Mononuclear cell (primary cell): ENCODE results near the gene GDF11. TPM values are rescaled to one million over a fixed set of nuclear protein-coding genes. Genes with fewer than 3 reads are reported as not detected.

Experiments used
- H3K27me3 ChIP-seq: 2 replicates; pipeline ENCODE4 v1.6.0; 2011; ENCODE audit warnings: low read length, control low read depth; ENCODE audit not compliant: insufficient read depth
- H3K4me1 ChIP-seq: 2 replicates; pipeline ENCODE4 v1.5.1; 2011; ENCODE audit warnings: mild to moderate bottlenecking, low read length, control low read depth; ENCODE audit not compliant: insufficient read depth
- H3K4me3 ChIP-seq: 2 replicates; pipeline ENCODE4 v1.5.1; 2011; ENCODE audit warnings: mild to moderate bottlenecking, low read length, moderate library complexity
- H3K9me3 ChIP-seq: 2 replicates; pipeline ENCODE4 v1.5.1; 2011; ENCODE audit warnings: low read depth, mild to moderate bottlenecking, control low read depth, low read length
- total RNA-seq: library from RNA; depleted of rRNA; stranded (reverse); fragments of >200 nt; gene quantifications from one replicate; pipeline ENCODE4 v1.2.3, GENCODE V29; 2012

Gene GDF11
- total RNA-seq, 1 donor, result 1.8 TPM

DNA sequence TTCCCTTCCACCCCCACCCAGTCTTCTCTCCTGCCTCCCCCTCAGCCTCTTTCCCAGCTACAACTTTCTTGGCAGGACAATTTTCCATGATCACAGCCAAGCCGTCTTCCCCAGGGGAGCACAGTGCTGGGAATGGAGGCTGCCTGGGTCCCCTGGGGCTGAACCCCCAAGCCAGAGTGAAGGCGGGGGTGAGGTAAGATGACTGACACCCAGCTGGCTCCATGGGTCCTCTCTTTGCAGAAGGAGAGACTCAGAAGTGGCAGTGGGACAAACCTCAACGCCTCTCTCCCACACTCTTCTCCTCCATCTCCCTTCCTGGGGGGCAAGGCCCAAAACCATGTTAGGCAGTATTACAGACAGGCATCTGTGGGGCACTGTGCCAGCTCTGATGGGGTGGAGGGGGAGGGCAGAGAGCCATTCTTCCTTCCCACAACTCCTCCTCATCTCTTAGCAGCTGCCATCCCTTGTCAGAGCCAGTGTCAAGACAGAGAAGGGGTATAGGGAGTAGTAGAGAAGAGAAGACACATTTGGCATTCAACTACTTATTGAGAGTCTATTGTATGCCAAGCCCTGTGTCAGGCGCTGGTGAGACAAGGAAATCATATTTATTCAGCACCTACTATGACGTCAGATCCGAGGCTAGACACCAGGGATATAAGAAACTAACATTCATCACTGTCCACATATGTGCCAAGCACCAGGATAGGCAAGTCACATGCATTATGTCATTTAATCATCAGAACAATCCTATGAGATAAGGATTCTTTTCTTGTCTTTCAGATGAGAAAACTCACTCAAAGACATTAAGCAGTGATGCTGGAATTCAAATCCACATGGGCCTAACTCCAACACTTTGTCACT is 38.8 kb upstream of the GDF11 start:
- H3K4me1 ChIP-seq, result peaks cover 27% of the 10 kb centered on the region
- peaks cover 8% of the 10 kb centered on the region for H3K27me3 ChIP-seq
- H3K9me3 ChIP-seq, result no peaks in the 10 kb centered on the region
- H3K4me3 ChIP-seq, result no peak overlapping the region

DNA sequence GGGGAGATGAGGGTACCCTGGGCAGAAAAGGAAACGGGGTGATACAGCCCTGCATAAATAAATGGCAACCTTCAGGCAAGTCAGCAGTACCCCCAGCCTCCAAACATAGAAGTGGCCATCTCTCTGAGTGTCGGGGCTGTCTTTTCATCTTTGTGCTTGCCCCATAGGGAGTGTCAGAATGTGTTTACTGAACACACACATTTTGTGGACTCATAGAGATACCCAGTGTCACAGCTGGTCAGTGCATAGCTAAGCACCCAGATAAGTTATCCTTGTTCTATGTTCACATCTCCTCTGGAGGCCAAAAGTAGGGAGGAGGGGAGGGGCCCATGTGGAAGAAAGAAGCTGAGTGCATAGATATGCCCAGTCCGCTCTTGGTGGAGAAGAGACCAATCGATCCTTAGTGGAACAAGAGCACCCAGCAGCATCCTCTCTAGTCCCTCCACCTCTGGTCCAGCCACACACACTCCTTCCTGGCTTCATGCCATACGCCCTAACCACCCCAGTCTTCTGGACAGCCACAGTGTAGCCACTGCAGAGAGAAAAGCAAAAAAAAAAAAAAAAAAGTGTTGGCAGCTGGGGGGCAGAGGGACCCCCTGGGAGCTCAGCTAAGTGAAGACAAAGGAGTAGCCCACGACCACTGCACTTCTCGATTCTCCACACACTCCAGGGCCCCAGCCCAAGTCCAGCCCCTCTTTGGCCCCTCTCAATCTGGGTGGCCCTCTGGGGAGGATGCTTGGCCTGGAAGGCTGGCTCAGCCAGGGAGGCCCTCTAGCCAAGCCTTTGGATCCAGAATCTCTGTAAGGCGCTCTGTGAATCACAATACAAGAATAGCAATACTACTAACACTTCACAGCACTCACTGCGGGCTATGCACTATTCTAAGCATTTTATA is 37.9 kb upstream of the GDF11 start:
- H3K4me1 ChIP-seq, result peaks cover 32% of the 10 kb centered on the region
- H3K4me3 ChIP-seq, result no peak overlapping the region
- peaks cover 14% of the 10 kb centered on the region for H3K27me3 ChIP-seq
- no peaks in the 10 kb centered on the region for H3K9me3 ChIP-seq

DNA sequence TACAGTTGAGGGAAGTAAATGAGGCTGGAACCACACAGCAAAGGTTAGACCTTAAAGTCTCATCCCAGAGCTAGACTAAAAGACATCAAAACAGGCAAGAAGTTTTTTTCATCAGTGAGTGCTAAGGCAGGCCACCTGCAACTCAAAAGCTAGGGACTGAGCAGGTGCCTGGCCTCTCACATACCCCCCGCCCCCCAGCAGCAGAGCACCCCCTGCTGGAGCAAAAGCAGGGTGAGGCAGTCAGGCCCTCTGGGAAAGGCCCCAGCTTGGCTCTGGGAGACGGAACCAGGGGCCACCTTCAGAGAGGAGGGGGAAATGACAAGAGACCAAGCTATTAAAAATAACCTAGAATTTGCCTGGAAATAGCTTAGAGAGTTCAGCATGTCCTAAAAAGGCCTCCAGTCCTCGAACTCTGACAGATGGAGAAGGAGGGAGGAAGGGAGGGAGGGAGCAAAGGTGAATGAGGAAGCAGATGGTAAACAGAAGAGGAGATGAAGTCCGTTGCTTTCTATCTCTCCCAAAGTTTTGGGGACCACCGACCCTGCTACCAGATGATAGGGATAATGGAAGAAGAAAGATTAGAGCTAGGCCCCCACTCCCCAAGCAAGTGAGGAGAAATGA is 37.0 kb upstream of the GDF11 start:
- H3K27me3 ChIP-seq, result peaks cover 14% of the 10 kb centered on the region
- H3K4me1 ChIP-seq, result peaks cover 29% of the 10 kb centered on the region
- no peaks in the 10 kb centered on the region for H3K9me3 ChIP-seq
- H3K4me3 ChIP-seq, result no peak overlapping the region

DNA sequence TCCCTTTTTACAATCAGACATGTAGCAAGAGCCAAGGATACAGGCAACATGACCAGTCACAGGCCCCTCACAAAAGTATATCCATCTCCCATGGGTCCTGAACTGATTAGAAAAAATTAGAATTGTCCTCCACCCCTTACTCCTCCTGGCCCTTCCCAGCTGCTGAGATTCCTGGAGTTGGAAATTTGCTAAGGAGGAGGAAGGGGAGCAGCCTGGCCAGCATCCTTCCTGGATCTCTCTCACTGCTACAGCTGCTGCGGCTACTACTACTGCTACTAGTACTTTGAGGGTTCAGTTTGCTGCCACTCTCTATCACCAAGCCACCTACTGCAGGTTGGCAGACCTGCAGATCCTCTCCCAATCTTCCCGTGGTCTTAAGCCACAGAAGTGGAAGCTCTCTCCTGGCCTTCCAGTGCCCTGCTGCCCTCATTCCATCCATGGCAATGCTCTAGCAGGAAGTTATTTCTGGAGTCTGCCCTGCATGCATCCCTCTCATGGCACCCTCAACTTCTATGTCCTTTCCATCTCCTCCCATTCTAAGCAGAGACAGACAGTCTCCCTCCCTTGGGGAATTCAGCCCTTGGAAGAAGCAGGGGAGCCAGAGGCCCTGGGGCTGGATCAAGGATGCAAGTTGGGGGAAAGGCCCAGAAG is 36.2 kb upstream of the GDF11 start:
- no peaks in the 10 kb centered on the region for H3K9me3 ChIP-seq
- peaks cover 29% of the 10 kb centered on the region for H3K4me1 ChIP-seq
- H3K4me3 ChIP-seq, result no peak overlapping the region
- peaks cover 14% of the 10 kb centered on the region for H3K27me3 ChIP-seq

DNA sequence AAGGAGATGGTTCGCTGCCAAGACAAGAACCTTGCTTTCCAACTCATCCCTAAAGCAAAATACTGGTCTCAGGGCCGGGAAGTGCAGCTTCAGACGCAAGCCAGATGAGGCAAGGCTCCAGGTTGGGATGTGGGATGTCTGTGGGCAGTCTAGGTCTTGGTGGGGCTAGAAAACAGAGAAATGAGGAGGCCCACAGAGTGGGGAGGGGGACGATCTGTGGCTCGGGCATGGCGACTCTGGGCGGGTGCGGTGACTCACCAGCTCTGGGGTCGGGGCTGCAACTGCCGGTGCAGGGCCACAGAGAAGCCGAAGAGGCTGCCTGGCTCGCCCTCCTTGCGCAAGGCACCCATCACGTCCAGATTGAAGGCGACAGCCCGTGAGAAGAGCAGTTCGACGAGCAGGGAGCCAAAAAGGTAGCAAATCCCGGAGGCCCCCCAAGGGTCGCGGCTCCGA is 35.7 kb upstream of the GDF11 start:
- H3K9me3 ChIP-seq, result no peaks in the 10 kb centered on the region
- peaks cover 29% of the 10 kb centered on the region for H3K4me1 ChIP-seq
- H3K4me3 ChIP-seq, result no peak overlapping the region
- peaks cover 14% of the 10 kb centered on the region for H3K27me3 ChIP-seq

DNA sequence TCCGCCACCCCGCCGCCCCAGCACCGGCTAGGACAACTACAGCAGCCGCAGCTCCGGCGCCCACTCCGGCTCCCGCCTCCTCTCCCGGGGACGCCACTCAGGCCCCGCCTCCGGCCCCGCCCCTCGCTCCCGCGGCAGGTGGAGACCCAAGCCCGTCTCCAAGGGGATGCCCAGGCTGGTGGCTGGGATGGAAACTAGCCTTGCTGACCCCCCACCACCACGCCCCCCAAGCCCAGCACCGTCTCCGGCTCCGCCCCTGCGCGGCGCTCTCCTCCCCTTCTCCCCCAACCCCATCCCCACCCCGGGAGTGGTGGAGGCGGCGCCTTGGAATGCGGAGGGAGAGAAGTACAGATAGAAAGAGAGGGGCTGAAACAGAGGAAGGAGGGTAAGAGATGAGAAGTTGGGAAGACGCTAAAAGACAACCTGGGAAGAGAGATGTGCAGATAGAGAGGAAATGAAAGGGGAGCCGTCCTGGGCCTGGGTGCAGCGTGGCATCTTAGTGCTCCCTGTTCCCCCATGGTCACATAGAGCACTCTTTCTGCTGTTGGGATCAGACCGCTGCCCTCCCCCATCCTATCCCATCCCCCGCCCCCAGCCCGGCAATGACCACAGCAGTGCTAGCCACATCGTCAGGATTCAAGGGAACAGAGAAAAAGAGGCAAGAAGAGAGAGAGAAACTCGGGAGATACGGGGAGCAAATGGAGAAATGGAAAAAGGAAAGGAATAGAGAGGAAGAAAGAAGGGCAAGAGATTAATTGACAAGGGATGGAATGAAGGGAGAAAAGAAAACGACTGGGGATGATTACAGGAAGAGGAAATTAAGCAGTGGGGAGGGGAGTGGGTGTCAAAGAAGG is 34.9 kb upstream of the GDF11 start, which contains the start of gene ITGA7:
ITGA7 (minus strand) TSS at position 64 of the 854 bp plus-strand sequence. CDS start 222 bp downstream, outside the sequence.
- Histone ChIP-seq H3K4me3 (peak within 1 kb of the TSS; percentile 24), H3K4me1 (peaks cover 29% of the 10 kb centered on the region), H3K27me3 (peaks cover 14% of the 10 kb centered on the region), H3K9me3 (no peaks in the 10 kb centered on the region)

DNA sequence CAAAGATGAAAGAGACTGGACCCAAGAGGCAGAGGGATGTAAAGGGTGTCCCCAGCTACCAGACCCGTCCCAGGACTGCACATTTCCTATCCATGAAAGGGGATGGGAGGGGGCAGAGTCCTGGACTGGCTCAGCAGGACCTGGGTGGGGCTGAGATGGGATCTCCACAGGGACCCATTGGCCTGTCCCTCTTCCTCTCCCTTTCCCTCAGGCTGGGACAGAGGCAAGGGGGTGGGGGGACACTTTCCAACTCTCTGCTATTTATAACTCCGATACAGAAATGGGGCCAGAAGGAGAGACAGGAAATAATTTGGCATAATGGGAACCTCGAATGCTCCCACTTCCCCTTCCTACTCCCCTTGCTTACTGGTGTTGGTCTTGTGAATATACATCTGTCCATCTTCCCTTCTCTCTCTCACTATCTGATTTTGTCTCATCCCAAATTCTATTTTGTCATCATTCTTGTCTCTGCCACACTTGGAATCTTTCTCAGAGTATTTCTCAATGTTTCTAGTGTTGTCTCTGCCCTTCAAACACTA is 34.2 kb upstream of the GDF11 start:
- Histone ChIP-seq H3K9me3 (no peaks in the 10 kb centered on the region), H3K27me3 (peaks cover 14% of the 10 kb centered on the region), H3K4me3 (no peak overlapping the region), H3K4me1 (peaks cover 29% of the 10 kb centered on the region)

DNA sequence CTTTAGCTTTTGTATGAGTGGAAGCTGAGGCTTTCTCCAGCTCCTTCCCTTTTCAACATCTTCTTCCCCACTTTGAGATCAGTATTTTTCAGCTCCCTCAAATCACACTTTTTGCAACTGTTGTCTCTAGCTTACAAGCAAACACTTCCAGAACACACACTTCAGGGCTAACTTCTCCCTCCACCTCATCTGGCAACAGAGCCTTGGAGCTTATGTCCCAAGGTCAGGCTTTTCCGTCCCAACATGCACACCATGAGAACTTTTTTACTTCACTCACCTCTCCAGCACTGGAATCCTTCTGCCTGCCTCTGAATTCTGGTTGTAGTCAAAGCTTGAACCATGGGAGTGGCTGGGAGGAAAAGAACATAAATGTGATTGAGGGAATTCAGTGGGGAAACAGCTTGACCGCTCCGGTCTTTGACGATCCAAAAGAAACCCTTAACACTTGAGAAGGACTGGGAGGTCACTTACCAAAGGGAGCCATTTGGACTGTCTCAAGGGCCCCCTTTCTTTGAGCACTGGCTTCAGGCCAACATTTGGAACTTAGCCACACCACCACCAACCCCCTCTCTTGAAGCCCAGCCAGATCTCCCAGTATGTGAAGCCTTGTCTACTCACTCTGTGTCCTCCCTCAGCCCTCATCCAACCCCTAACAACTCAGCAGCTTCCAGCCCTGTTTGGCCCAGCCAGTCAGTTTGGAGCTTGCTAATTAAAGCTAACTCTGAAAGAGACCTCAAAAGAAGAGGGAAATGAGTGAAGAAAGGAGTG is 31.0 kb upstream of the GDF11 start:
- no peaks in the 10 kb centered on the region for H3K9me3 ChIP-seq
- H3K4me3 ChIP-seq, result no peak overlapping the region
- H3K27me3 ChIP-seq, result peaks cover 13% of the 10 kb centered on the region
- peaks cover 33% of the 10 kb centered on the region for H3K4me1 ChIP-seq

DNA sequence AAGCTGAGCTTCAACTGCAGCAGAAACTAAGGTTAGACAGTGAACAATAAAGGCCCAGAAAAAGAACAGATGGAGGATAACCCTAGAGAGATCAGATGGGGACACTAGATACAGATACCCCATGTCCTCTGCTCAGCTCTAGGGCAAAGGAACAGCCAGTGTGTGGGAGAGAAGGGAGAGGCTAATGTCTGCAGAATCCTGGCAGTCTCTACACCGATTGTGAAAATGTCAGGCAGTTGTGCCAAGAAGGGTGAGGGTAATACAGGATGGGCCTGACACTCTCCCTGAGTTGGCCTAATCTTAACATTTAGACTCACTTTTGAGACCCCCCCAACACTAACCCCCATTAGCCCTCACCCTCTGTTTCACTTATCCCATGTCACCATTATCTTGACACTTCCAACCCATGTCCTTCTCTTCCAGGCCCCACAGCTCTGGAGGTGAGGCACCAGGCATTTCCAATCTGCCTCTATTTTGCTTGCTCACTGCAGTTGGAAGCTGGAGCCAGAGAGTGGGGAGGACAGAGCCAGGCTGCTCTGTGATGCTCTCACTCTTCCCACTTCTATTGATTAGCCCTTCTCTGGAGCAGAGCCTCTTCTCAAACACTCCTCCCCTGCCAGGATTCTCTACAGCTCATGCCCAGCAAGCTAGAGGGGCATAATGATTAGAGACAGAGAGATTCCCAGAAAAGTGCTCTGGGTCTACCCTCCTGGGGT is 30.1 kb upstream of the GDF11 start:
- no peaks in the 10 kb centered on the region for H3K9me3 ChIP-seq
- H3K4me1 ChIP-seq, result peaks cover 36% of the 10 kb centered on the region
- H3K4me3 ChIP-seq, result no peak overlapping the region
- peaks cover 10% of the 10 kb centered on the region for H3K27me3 ChIP-seq

DNA sequence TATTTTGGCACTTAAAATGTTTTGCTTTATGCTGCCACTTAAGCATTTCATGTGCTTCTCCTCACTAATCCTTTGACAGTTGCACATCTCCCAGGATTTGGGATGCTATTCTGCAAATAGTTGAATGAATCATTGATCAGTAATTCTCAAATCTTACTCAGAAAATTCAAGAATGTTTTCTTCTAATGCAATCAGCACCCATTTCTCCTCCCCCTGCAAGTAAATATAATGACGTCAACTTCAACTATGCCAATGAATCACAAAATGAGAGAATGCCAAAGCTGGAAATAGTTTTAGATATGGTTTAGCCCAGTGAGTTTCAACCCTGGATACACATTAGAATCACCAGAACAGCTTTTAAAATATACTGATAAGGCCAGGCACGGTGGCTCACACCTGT is 29.2 kb upstream of the GDF11 start:
- Histone ChIP-seq H3K4me1 (peaks cover 38% of the 10 kb centered on the region), H3K9me3 (no peaks in the 10 kb centered on the region), H3K27me3 (peaks cover 7% of the 10 kb centered on the region), H3K4me3 (no peak overlapping the region)

DNA sequence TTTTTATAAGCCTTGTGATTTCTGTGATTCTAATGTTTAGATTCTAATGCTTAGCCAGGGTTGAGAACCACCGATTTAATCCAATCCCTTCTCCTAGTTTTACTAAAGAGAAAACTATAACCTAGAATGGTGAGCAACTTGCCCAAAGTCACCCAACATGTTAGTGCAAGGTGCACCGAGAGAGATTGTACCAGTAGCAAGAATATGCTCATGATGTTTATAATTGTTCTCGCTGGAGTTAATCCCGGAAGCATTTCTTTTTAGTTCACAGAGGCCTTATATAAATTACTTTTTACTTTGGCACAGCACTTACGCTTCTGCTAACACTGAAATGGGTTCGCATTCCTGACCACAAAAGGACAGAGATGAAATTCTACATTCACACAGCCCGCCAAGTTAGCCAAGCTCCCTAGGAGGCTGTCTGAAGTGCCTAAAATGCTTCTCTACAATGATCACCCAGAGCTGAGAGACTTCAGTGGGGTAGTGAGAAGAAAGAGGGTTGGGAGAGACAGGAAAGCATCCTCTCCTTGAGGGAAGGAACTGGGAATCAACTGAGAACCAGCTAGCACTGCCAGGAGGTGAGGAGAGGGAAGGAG is 27.7 kb upstream of the GDF11 start:
- Histone ChIP-seq H3K27me3 (no peaks in the 10 kb centered on the region), H3K4me3 (peak overlapping the region; percentile 95), H3K4me1 (peaks cover 38% of the 10 kb centered on the region), H3K9me3 (no peaks in the 10 kb centered on the region)

DNA sequence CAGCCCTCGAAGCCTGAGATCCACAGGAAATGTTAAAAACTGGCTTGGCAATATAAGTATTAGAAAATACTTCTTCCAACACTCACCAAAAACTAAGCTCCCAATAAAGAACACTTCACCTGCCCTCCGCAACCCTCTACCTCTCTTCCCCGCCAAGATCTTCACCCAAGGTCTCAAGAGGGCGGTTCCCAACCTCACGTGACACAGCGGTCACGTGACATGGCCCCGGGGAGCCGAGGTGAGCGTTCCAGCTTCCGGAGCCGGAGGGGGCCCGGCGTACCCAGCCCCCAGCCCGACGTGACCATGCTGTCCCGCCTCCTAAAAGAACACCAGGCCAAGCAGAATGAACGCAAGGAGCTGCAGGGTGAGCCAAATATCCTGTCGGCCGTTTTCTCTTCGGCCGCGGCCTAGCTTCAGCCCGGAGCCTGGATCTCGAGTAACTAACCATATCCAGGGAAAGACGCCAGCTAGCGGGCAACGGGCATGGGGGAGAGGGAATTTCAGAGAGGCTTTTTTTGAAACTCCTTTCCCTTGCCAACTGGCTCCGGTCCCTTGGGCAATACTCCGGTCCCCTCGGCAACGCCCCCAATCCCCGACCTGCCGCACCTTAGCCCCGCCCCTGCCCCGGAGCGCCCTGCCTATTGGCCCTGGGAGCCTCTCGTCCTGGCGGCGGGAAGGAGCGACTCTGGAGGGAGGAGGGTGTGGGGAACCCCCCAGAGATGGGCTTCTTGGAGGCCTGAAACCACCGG is 26.9 kb upstream of the GDF11 start, which contains the start of gene BLOC1S1:
BLOC1S1 (plus strand) TSS at position 214 of the 749 bp plus-strand sequence; CDS start at position 220, 6 bp downstream.
- Histone ChIP-seq H3K27me3 (no peaks in the 10 kb centered on the region), H3K9me3 (no peaks in the 10 kb centered on the region), H3K4me1 (peaks cover 46% of the 10 kb centered on the region), H3K4me3 (peak within 1 kb of the TSS; percentile 95)
